BE2C (cell line): ENCODE measurements around the gene PNPLA6.

ENCODE experiments used
- DNase-seq: peaks from one replicate; pipeline ENCODE4 v3.0.0-alpha.2; 2020
- H3K27me3 ChIP-seq: fragments of 250-450 bp; sonication (Bioruptor Pico); 2 replicates; pipeline ENCODE4 v1.5.1; 2020; ENCODE audit warnings: mild to moderate bottlenecking
- H3K36me3 ChIP-seq: fragments of 250-450 bp; sonication (Bioruptor Pico); 2 replicates; pipeline ENCODE4 v1.5.1; 2020; ENCODE audit warnings: mild to moderate bottlenecking
- H3K4me1 ChIP-seq: fragments of 250-450 bp; sonication (Bioruptor Pico); 2 replicates; pipeline ENCODE4 v1.5.1; 2020
- H3K4me3 ChIP-seq: 2 replicates; pipeline ENCODE4 v1.5.1; 2011; ENCODE audit warnings: low read depth, low read length
- H3K9me3 ChIP-seq: fragments of 250-450 bp; sonication (Bioruptor Pico); 2 replicates; pipeline ENCODE4 v1.5.1; 2020
- TF ChIP-seq, protein P1 (sequence below): IDR thresholded peaks from 2 replicates; pipeline ENCODE4 v1.5.1; 2012; ENCODE audit warnings: mild to moderate bottlenecking, low read depth, low read length

Gene PNPLA6

GRCh38 chr19:7541828-7542443 is 6.4 kb downstream of the PNPLA6 start:
- Histone ChIP-seq H3K9me3 (no peaks in the 10 kb centered on the region), H3K27me3 (no peaks in the 10 kb centered on the region), H3K4me3 (peak overlapping the region; percentile 43), H3K4me1 (peaks cover 2% of the 10 kb centered on the region; the same call in 1 of the 2 replicates), H3K36me3 (no peaks in the 10 kb centered on the region)
- TF ChIP-seq, protein P1, sequence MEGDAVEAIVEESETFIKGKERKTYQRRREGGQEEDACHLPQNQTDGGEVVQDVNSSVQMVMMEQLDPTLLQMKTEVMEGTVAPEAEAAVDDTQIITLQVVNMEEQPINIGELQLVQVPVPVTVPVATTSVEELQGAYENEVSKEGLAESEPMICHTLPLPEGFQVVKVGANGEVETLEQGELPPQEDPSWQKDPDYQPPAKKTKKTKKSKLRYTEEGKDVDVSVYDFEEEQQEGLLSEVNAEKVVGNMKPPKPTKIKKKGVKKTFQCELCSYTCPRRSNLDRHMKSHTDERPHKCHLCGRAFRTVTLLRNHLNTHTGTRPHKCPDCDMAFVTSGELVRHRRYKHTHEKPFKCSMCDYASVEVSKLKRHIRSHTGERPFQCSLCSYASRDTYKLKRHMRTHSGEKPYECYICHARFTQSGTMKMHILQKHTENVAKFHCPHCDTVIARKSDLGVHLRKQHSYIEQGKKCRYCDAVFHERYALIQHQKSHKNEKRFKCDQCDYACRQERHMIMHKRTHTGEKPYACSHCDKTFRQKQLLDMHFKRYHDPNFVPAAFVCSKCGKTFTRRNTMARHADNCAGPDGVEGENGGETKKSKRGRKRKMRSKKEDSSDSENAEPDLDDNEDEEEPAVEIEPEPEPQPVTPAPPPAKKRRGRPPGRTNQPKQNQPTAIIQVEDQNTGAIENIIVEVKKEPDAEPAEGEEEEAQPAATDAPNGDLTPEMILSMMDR: no peak
- DNase-seq: peak; percentile 9

DNA sequence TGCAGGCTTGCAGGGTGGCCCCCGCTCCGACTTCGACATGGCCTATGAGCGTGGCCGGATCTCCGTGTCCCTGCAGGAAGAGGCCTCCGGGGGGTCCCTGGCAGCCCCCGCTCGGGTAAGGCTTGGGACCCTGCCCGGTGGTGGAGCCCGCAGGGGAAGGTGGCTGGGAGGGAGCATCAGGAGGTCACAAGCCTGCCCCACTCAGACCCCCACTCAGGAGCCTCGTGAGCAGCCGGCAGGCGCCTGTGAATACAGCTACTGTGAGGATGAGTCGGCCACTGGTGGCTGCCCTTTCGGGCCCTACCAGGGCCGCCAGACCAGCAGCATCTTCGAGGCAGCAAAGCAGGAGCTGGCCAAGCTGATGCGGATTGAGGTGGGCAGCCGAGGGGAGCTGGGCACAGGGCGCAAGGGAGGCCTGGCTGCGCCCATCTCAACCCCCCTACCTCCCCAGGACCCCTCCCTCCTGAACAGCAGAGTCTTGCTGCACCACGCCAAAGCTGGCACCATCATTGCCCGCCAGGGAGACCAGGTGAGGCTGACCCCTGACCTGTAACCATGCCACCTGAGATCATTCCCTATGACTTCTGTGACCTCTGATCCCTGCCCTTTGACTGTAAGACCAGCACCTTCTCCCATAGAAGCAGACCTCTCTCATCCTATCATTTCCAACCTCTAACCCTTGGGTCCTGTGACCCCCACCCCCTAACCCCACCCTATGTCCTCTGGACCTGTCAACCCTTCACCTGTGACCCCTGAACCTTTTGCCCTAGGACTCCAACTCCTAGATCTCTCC is 7.2 kb downstream of the PNPLA6 start:
- Histone ChIP-seq H3K36me3 (no peaks in the 10 kb centered on the region), H3K4me1 (peaks cover 2% of the 10 kb centered on the region; the same call in 1 of the 2 replicates), H3K9me3 (no peaks in the 10 kb centered on the region), H3K27me3 (no peaks in the 10 kb centered on the region), H3K4me3 (no peak overlapping the region)
- TF ChIP-seq, protein P1: no peak
- DNase-seq: no peak

- Histone ChIP-seq H3K4me3 (no peak overlapping the region), H3K36me3 (no peaks in the 10 kb centered on the region), H3K27me3 (no peaks in the 10 kb centered on the region), H3K9me3 (no peaks in the 10 kb centered on the region), H3K4me1 (peaks cover 2% of the 10 kb centered on the region; the same call in 1 of the 2 replicates)
- no peak for DNase-seq
- TF ChIP-seq, protein P1: no peak
Measured at GRCh38 chr19:7544626-7545025, 9.1 kb downstream of the PNPLA6 start.

- TF ChIP-seq, protein P1: no peak
- Histone ChIP-seq H3K36me3 (no peaks in the 10 kb centered on the region), H3K4me3 (no peak overlapping the region), H3K9me3 (no peaks in the 10 kb centered on the region), H3K27me3 (no peaks in the 10 kb centered on the region), H3K4me1 (peaks cover 2% of the 10 kb centered on the region; the same call in 1 of the 2 replicates)
- DNase-seq: no peak
Measured at GRCh38 chr19:7545300-7545699, 9.8 kb downstream of the PNPLA6 start.

DNA sequence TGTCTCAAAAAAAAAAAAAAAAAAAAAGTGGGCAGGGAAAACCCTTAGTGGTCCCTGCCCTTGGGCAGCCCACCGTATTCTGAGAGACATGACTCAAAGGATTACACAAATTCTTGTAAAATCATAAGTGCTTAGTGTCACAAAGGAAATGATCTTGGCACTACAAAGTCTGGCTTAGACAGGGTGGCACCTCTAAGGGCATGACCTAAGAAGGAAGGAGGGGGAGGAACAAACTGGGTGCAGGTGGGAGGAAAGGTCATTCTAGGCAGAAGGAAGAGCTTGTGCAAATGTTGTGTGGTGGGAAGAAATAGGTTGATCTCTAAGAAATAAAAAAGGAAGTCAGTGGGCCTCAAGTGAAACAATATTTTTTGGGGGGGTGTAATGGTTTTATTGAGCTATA is 10.4 kb downstream of the PNPLA6 start:
- no peaks in the 10 kb centered on the region for H3K9me3 ChIP-seq
- H3K4me1 ChIP-seq: peaks cover 2% of the 10 kb centered on the region; the same call in 1 of the 2 replicates
- TF ChIP-seq, protein P1: no peak
- no peak for DNase-seq
- no peaks in the 10 kb centered on the region for H3K27me3 ChIP-seq
- H3K4me3 ChIP-seq: no peak overlapping the region
- no peaks in the 10 kb centered on the region for H3K36me3 ChIP-seq

DNA sequence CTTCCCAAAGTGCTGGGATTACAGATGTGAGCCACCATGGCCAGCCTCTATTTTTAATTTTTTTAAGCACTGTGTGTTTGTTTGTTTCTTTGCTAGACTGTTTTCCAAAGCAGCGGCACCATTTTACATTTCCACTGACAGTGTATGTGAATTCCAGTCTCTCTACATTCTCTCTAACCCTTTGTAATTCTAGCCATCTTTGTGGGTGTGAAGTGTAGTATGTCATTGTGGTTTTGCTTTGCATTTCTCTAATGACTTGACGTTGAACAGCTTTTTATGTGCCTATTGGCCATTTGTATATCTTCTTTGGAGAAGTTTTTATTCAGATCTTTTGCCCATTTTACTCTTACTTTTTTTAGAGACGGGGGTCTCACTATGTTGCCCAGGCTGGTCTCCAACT is 11.6 kb downstream of the PNPLA6 start:
- Histone ChIP-seq H3K9me3 (no peaks in the 10 kb centered on the region), H3K27me3 (no peaks in the 10 kb centered on the region), H3K4me3 (no peak overlapping the region), H3K4me1 (no peaks in the 10 kb centered on the region), H3K36me3 (no peaks in the 10 kb centered on the region)
- DNase-seq: no peak
- TF ChIP-seq, protein P1: no peak
